ENCODE results near the gene BLM. TPM values are rescaled to one million over a fixed set of nuclear protein-coding genes. Genes with fewer than 3 reads are reported as not detected.

Gene BLM
- polyA plus RNA-seq, 1 of the 3 experiments (the other 2 are of a cell fraction), result 2.7 TPM

DNA sequence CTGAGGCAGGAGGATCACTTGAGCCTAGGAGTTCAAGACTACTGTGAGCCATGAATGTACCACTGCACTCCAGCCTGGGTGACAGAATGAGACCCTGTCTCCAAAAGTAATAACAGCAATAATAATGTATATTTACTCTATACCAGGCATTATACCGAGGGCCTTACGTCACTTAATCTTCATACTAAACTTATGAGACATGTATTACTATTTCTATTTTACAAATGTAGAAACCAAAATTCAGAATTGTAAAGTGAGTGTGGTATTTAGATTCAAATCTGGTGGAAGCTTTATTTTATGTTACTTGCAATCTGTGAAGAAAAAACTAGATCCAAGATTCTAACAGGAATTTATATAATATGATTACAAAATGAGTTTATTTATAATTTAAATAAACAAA is 9.7 kb upstream of the BLM start (continued):
- TF ChIP-seq PBX3 (IDR thresholded peaks at IDR 0.05), result no peak
- TF ChIP-seq EP300 (IDR thresholded peaks at IDR 0.05; ENCODE audit: borderline replicate concordance in 1 of 2, low read depth in 1 of 2, low read length in 1 of 2), result no peak
- TF ChIP-seq FOXJ3 (CRISPR knock-in tag; IDR thresholded peaks at IDR 0.05), result no peak

- no peak overlapping the region for H3K4me3 ChIP-seq (ENCODE audit: low read depth in 2 of 2, low read length in 1 of 2)
- H3K9ac ChIP-seq, result no peak overlapping the region
- H3K27me3 ChIP-seq (ENCODE audit: insufficient read depth), result no peaks in the 10 kb centered on the region
- H2AFZ ChIP-seq (ENCODE audit: low read depth), result no peak overlapping the region
- H3K79me2 ChIP-seq (ENCODE audit: insufficient read depth), result no peaks in the 10 kb centered on the region
- H3F3A ChIP-seq (replicated peaks; ENCODE audit: insufficient read depth), result no peaks in the 10 kb centered on the region
- 92% methylated on average over 1 of the region's 1 CpG for WGBS (ENCODE audit: low lambda C conversion rate)
- DNase-seq, result no peak
- ChIA-PET CTCF (interaction anchor here (0.8 kb wide), 2 partner anchors 8 to 389 kb away, joined by 3 to 5 read pairs; no protein-coding TSS in a partner anchor), POLR2A (no interaction called here)
- no peak overlapping the region for H3K27ac ChIP-seq (ENCODE audit: low read depth in 2 of 2, low read length in 1 of 2)
- peaks cover 0 to 9% of the 10 kb centered on the region in 2 experiments; a peak in 1 of 4 replicates for H3K4me1 ChIP-seq (ENCODE audit: control insufficient read depth in 1 of 2, insufficient read depth in 2 of 2, low read depth in 1 of 2, low read length in 1 of 2)
- no peaks in the 10 kb centered on the region for H3K9me3 ChIP-seq
- H3K36me3 ChIP-seq (replicated peaks in 1 of 2; ENCODE audit: control insufficient read depth in 1 of 2, insufficient read depth in 2 of 2, low read length in 1 of 2), result no peaks in the 10 kb centered on the region
- H4K20me1 ChIP-seq (ENCODE audit: insufficient read depth), result no peaks in the 10 kb centered on the region
- H3K9me2 ChIP-seq, result no peaks in the 10 kb centered on the region
- H3K4me2 ChIP-seq, result no peak overlapping the region
- TF ChIP-seq, protein P1, sequence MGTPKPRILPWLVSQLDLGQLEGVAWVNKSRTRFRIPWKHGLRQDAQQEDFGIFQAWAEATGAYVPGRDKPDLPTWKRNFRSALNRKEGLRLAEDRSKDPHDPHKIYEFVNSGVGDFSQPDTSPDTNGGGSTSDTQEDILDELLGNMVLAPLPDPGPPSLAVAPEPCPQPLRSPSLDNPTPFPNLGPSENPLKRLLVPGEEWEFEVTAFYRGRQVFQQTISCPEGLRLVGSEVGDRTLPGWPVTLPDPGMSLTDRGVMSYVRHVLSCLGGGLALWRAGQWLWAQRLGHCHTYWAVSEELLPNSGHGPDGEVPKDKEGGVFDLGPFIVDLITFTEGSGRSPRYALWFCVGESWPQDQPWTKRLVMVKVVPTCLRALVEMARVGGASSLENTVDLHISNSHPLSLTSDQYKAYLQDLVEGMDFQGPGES (IDR thresholded peaks at IDR 0.05; ENCODE audit: low read depth, low read length), result no peak
- no peak for TF ChIP-seq MXI1 (IDR thresholded peaks at IDR 0.05; ENCODE audit: low read depth, low read length)
- no peak for TF ChIP-seq JUND (IDR thresholded peaks at IDR 0.05)
These were observed 8.6 kb upstream of the BLM start for GRCh38 chr15:90708516-90708915.

- POLR2A ChIA-PET, result no interaction called here
- CTCF ChIA-PET, result interaction anchor here (0.8 to 1.0 kb wide), 2 partner anchors 9 to 47 kb away, joined by 3 read pairs; no protein-coding TSS in a partner anchor
- H3K4me3 ChIP-seq (ENCODE audit: low read depth in 2 of 2, low read length in 1 of 2), result no peak overlapping the region
These were observed 7.9 kb upstream of the BLM start for GRCh38 chr15:90709278-90709677.

More at GRCh38 chr15:90709278-90709677, 7.9 kb upstream of the BLM start:
- TF ChIP-seq GATA2 (CRISPR knock-in tag; IDR thresholded peaks at IDR 0.05) (no peak), EZH2phosphoT487 (IDR thresholded peaks at IDR 0.05; ENCODE audit: borderline replicate concordance, low read depth) (no peak), YY1 (IDR thresholded peaks at IDR 0.05; ENCODE audit: low read depth) (no peak)
- Histone ChIP-seq H3K36me3 (replicated peaks in 1 of 2; ENCODE audit: control insufficient read depth in 1 of 2, insufficient read depth in 2 of 2, low read length in 1 of 2) (no peaks in the 10 kb centered on the region), H2AFZ (ENCODE audit: low read depth) (no peak overlapping the region), H3K27ac (ENCODE audit: low read depth in 2 of 2, low read length in 1 of 2) (no peak overlapping the region), H3K9ac (no peak overlapping the region), H3K4me1 (ENCODE audit: control insufficient read depth in 1 of 2, insufficient read depth in 2 of 2, low read depth in 1 of 2, low read length in 1 of 2) (peaks cover 0 to 9% of the 10 kb centered on the region in 2 experiments; a peak in 1 of 4 replicates), H3K4me2 (no peak overlapping the region), H3K9me2 (no peaks in the 10 kb centered on the region), H3F3A (replicated peaks; ENCODE audit: insufficient read depth) (no peaks in the 10 kb centered on the region), H4K20me1 (ENCODE audit: insufficient read depth) (no peaks in the 10 kb centered on the region), H3K79me2 (ENCODE audit: insufficient read depth) (no peaks in the 10 kb centered on the region), H3K9me3 (no peaks in the 10 kb centered on the region), H3K27me3 (ENCODE audit: insufficient read depth) (no peaks in the 10 kb centered on the region)
- 66% methylated on average over 3 of the region's 3 CpGs for WGBS (ENCODE audit: low lambda C conversion rate)
- DNase-seq, result no peak

All from SK-N-SH (cell line).